ENCODE data around the gene SEC31B.

Gene SEC31B

GRCh38 chr10:100498059-100498458, 21.6 kb downstream of the SEC31B start:
- Histone ChIP-seq H3K9me2 (replicated peaks; ENCODE audit: insufficient read depth, low read length) (no peaks in the 10 kb centered on the region), H4K20me1 (ENCODE audit: low read depth, low read length) (no peaks in the 10 kb centered on the region), H3K9me3 (ENCODE audit: insufficient read depth, low read length) (no peaks in the 10 kb centered on the region), H3K27ac (ENCODE audit: low read depth, low read length) (no peak overlapping the region), H3F3A (ENCODE audit: insufficient read depth) (no peaks in the 10 kb centered on the region), H3K36me3 (ENCODE audit: low read length) (no peaks in the 10 kb centered on the region), H3K4me3 (ENCODE audit: insufficient read depth, low read length, poor library complexity, severe bottlenecking) (no peak overlapping the region), H3K9ac (ENCODE audit: low read length) (no peak overlapping the region), H3K27me3 (ENCODE audit: low read length) (no peaks in the 10 kb centered on the region), H2AFZ (ENCODE audit: low read depth, low read length, severe bottlenecking) (no peak overlapping the region), H3K4me2 (ENCODE audit: low read depth, low read length, poor library complexity, severe bottlenecking) (no peak overlapping the region), H3K79me2 (ENCODE audit: insufficient read depth, low read length) (no peaks in the 10 kb centered on the region)
- TF ChIP-seq CTCF (IDR thresholded peaks at IDR 0.05; ENCODE audit: insufficient read depth, low read length, poor library complexity, severe bottlenecking) (no peak), EZH2phosphoT487 (conservative IDR thresholded peaks at IDR 0.05; ENCODE audit: low read length) (no peak)

DNA sequence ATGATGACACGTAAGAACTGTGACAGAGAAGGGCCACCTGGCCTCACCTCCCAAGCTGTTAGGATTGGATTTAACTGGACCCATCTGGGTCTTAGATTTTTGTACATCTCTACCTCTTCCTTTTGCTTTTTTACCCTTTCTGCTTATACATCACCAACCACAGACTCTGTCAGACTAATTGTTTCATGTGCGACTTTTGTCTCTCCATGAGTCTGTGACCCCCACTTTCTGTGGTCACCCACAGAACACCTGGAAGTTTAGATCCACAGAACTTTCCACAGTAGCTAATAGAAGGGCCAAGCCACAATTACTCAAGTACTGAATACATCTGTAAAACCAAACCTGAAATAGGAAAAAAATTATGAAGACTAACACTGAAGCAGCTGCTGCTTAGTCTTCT, 23.1 kb downstream of the SEC31B start:
- H3K4me2 ChIP-seq (ENCODE audit: low read depth, low read length, poor library complexity, severe bottlenecking): no peak overlapping the region

GRCh38 chr10:100490531-100490930, 29.1 kb downstream of the SEC31B start:
- TF ChIP-seq EZH2phosphoT487 (conservative IDR thresholded peaks at IDR 0.05; ENCODE audit: low read length): no peak
- TF ChIP-seq CTCF (IDR thresholded peaks at IDR 0.05; ENCODE audit: insufficient read depth, low read length, poor library complexity, severe bottlenecking): no peak
- Histone ChIP-seq H3K9me2 (replicated peaks; ENCODE audit: insufficient read depth, low read length) (no peaks in the 10 kb centered on the region), H2AFZ (ENCODE audit: low read depth, low read length, severe bottlenecking) (no peak overlapping the region), H3F3A (ENCODE audit: insufficient read depth) (no peaks in the 10 kb centered on the region), H3K27me3 (ENCODE audit: low read length) (no peaks in the 10 kb centered on the region), H4K20me1 (ENCODE audit: low read depth, low read length) (no peaks in the 10 kb centered on the region), H3K27ac (ENCODE audit: low read depth, low read length) (no peak overlapping the region), H3K9me3 (ENCODE audit: insufficient read depth, low read length) (no peaks in the 10 kb centered on the region), H3K36me3 (ENCODE audit: low read length) (no peaks in the 10 kb centered on the region), H3K9ac (ENCODE audit: low read length) (no peak overlapping the region), H3K4me3 (ENCODE audit: insufficient read depth, low read length, poor library complexity, severe bottlenecking) (no peak overlapping the region), H3K4me2 (ENCODE audit: low read depth, low read length, poor library complexity, severe bottlenecking) (no peak overlapping the region), H3K79me2 (ENCODE audit: insufficient read depth, low read length) (no peaks in the 10 kb centered on the region)

More for the DNA sequence above, 23.1 kb downstream of the SEC31B start:
- H3K9ac ChIP-seq (ENCODE audit: low read length): no peak overlapping the region
- H3K4me3 ChIP-seq (ENCODE audit: insufficient read depth, low read length, poor library complexity, severe bottlenecking): no peak overlapping the region
- H3K27ac ChIP-seq (ENCODE audit: low read depth, low read length): no peak overlapping the region
- no peaks in the 10 kb centered on the region for H3K9me2 ChIP-seq (replicated peaks; ENCODE audit: insufficient read depth, low read length)
- H3K79me2 ChIP-seq (ENCODE audit: insufficient read depth, low read length): no peaks in the 10 kb centered on the region
- TF ChIP-seq CTCF (IDR thresholded peaks at IDR 0.05; ENCODE audit: insufficient read depth, low read length, poor library complexity, severe bottlenecking) (no peak), EZH2phosphoT487 (conservative IDR thresholded peaks at IDR 0.05; ENCODE audit: low read length) (no peak)
- H3K9me3 ChIP-seq (ENCODE audit: insufficient read depth, low read length): no peaks in the 10 kb centered on the region
- H3F3A ChIP-seq (ENCODE audit: insufficient read depth): no peaks in the 10 kb centered on the region
- H3K36me3 ChIP-seq (ENCODE audit: low read length): no peaks in the 10 kb centered on the region
- no peak overlapping the region for H2AFZ ChIP-seq (ENCODE audit: low read depth, low read length, severe bottlenecking)
- no peaks in the 10 kb centered on the region for H3K27me3 ChIP-seq (ENCODE audit: low read length)
- no peaks in the 10 kb centered on the region for H4K20me1 ChIP-seq (ENCODE audit: low read depth, low read length)
